PFSK-1 (cell line): ENCODE measurements around the gene TBC1D25.

Experiments
- FOXP2 ChIP-seq: optimal IDR thresholded peaks from 2 replicates; pipeline ENCODE3; 2011; ENCODE audit warnings: borderline replicate concordance, control low read depth, inconsistent platforms; ENCODE audit not compliant: insufficient read depth; ENCODE audit errors: extremely low read length, extremely low read depth
- POLR2AphosphoS5 ChIP-seq: IDR thresholded peaks from 2 replicates; pipeline ENCODE4 v1.6.1; 2012; ENCODE audit warnings: low read depth, mild to moderate bottlenecking, control low read depth, low read length, moderate library complexity
- REST ChIP-seq, 2 experiments: IDR thresholded peaks; 2 replicates each; pipeline versions ENCODE4 v1.6.1 to v1.8.0; 2011 to 2012; ENCODE audit warnings: low read depth in 2 of 2, low read length in 2 of 2, control low read depth in 1 of 2, inconsistent platforms in 1 of 2, mild to moderate bottlenecking in 1 of 2, moderate library complexity in 1 of 2; ENCODE audit not compliant: insufficient read depth in 1 of 2
- SIN3A ChIP-seq: IDR thresholded peaks from 2 replicates; pipeline ENCODE4 v1.6.1; 2012; ENCODE audit warnings: mild to moderate bottlenecking, low read length, moderate library complexity, borderline replicate concordance; ENCODE audit not compliant: insufficient read depth
- TAF1 ChIP-seq: IDR thresholded peaks from 2 replicates; pipeline ENCODE4 v1.6.1; 2012; ENCODE audit warnings: low read length, control low read depth, borderline replicate concordance; ENCODE audit not compliant: insufficient read depth

The TBC1D25 gene

GRCh38 chrX:48591255-48591791 lies 51.8 kb downstream of the TBC1D25 start:
- no peak for TF ChIP-seq SIN3A
- no peak for TF ChIP-seq TAF1
- no peak for TF ChIP-seq POLR2AphosphoS5
- TF ChIP-seq FOXP2 = no peak
- TF ChIP-seq REST (IDR thresholded peaks at IDR 0.05; ENCODE audit: insufficient read depth in 1 of 2, low read depth in 2 of 2, low read length in 2 of 2) = no peak

GRCh38 chrX:48592971-48593370 lies 53.5 kb downstream of the TBC1D25 start:
- TF ChIP-seq POLR2AphosphoS5 (no peak), SIN3A (no peak), REST (IDR thresholded peaks at IDR 0.05; ENCODE audit: insufficient read depth in 1 of 2, low read depth in 2 of 2, low read length in 2 of 2) (no peak)

- TF ChIP-seq FOXP2 (no peak), SIN3A (no peak), REST (IDR thresholded peaks at IDR 0.05; ENCODE audit: insufficient read depth in 1 of 2, low read depth in 2 of 2, low read length in 2 of 2) (no peak), POLR2AphosphoS5 (no peak), TAF1 (no peak)
Observed at GRCh38 chrX:48595929-48596328, 56.4 kb downstream of the TBC1D25 start.

GRCh38 chrX:48597353-48598264 lies 58.1 kb downstream of the TBC1D25 start, which contains the start of gene WDR13:
Gene WDR13 (plus strand): TSS chrX:48597492. CDS start chrX:48597997, 505 bp downstream.
- TF ChIP-seq TAF1 = no peak
- TF ChIP-seq POLR2AphosphoS5 = peak; percentile 89

- TF ChIP-seq REST (IDR thresholded peaks at IDR 0.05; ENCODE audit: insufficient read depth in 1 of 2, low read depth in 2 of 2, low read length in 2 of 2) = no peak
- TF ChIP-seq FOXP2 = no peak
- no peak for TF ChIP-seq SIN3A
- TF ChIP-seq POLR2AphosphoS5 = no peak
- TF ChIP-seq TAF1 = no peak
Observed at GRCh38 chrX:48598614-48599013, 59.1 kb downstream of the TBC1D25 start.
